Cortex of kidney (tissue), 1 donor: ENCODE measurements around the gene SLC9C1.

ENCODE experiments used
- DNase-seq: peaks from one replicate; lab custom pipeline; 2025; lab: John Stamatoyannopoulos, UW

Gene SLC9C1

DNA sequence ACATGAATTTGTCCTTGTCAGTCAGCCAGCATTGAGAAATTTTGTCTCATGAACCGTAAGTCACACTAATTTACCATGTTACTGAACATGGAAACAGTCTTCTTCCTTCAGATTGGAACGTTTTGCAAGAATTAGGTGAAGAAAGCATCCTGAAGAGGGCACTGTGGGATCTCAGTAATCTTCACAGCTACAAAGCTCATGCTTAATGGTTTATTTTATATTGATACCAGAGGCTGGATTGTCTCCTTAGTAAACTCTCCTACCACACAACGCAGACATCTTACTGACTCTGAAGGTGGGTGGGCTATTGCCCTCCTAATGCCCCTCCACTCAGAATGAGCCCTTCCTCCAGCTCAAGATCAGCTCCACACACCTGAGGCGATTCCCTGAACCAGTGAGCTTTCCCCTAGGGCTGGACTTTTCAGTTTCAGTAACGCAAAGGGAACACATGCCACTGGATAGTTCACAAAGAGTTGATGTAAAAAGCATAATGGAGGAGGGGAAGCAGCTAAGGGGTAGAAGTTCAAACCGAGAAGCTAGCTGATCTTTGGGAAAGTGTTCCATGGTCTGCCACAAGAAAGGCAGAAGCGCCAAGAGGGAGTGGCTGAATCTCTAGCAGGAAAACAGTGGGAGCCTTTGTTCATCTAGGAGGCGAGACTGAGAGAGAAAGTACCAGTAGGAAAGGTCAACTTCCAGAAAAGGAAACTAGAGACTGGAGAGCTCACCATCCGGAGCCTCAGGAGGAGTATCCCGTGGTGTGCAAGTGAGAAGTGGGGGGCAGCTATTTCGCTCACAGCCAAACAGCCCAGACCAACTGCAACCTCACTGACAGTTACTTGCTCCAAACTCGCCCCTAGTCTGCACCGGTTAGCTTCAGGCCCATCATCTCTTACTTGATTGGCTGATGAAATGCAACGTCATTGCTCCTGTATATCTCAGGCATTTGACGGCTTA is at the start of gene SLC9C1:
Gene SLC9C1, minus strand, starts transcription at position 849 of the 954 bp plus-strand sequence. CDS start 7,425 bp downstream, outside the sequence.
- DNase-seq: no peak

- DNase-seq: no peak
These were observed 47.4 kb upstream of the SLC9C1 start for GRCh38 chr3:112341386-112341785.

GRCh38 chr3:112339609-112340008 is 45.6 kb upstream of the SLC9C1 start:
- DNase-seq: no peak

- no peak for DNase-seq
These were observed 45.1 kb upstream of the SLC9C1 start for GRCh38 chr3:112339134-112339533.

DNA sequence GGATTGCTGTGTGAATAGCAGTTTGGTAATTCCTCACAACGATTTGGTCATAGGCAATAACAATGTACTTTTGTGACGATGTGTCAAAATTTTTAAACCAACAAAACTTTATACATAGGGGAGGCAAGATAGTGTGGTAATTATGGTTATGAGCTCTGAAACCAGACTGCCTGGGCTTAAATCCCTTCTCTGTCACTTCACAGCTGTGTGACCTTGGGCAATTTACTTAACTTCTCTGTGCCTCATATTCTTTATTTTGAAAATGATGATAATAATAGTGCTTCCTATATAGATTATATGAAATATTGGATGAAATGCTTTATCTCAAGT is 44.7 kb upstream of the SLC9C1 start:
- DNase-seq: no peak

DNA sequence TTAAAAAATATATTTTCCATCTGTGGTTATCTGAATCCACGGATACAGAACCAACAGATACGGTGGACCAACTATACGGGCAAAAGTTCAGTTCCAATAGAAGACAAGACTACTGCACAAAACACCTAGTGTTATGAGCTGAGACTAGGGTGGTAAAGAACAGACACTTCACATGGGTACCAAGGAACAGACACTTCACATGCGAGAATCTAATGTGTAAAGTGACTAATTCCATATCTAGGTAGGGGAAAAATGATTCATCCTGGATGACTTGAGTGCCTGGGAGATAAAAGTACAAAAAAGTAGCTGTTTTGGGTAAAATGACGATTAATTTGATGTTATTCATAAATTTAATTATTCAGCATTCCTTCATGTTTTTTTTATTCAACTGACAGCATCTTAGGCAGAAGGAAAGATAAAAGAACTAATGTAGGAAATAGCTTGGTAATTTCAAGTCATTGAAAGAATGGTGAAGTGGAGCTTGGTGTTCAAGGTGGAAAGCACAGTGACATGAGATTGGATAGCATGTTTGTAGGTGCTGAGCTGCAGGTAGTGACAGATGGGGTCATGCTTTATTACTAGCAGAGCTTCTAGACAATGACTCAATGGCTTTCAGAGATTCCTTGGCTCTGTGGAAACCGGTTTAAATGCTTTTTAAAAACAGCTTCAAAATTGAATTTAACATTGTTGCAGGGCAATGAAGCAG is 44.2 kb upstream of the SLC9C1 start:
- no peak for DNase-seq

DNA sequence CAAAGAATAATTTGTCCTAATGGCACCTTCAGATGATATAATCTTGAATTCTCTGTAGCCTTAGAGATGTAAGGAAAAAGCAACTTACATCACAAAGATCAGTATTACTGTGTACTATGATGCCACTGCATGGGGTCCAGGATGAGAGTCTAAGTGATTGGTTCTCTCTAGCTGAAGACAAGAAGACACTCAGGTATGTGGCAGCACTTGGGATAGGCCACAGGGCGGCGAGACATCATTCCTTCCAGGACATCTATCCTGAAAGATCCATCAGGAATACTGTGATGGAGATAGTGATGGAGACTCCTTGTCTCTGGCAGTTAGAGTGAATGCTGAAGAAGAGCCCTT is 41.4 kb upstream of the SLC9C1 start:
- no peak for DNase-seq

GRCh38 chr3:112334691-112335433 is 40.8 kb upstream of the SLC9C1 start:
- DNase-seq: no peak

GRCh38 chr3:112333381-112334317 is 39.6 kb upstream of the SLC9C1 start:
- no peak for DNase-seq

- no peak for DNase-seq
These were observed 39.0 kb upstream of the SLC9C1 start, which contains the start of gene CD200 for GRCh38 chr3:112333002-112333380. TSS of gene CD200 (plus strand) at chr3:112333156. CDS start at chr3:112333213, 57 bp downstream.

DNA sequence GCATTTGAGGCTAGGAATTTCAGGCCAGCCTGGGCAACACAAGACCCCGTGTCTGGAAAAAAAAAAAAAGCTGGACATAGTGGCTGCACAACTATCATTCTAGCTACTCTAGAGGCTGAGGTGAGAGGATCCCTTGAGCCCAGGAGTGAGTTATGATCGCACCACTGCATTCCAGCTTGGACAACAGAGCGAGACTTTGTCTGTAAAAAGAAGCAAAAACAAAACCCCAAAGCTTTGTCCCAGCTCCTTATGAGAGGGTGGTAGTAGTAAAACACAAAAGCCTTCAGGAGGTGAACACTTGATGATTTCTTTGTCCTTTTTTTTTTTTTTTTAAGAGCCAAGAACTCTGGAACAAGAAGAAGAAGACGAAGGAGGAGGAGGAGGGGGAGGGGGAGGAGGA is 37.8 kb upstream of the SLC9C1 start:
- no peak for DNase-seq

DNA sequence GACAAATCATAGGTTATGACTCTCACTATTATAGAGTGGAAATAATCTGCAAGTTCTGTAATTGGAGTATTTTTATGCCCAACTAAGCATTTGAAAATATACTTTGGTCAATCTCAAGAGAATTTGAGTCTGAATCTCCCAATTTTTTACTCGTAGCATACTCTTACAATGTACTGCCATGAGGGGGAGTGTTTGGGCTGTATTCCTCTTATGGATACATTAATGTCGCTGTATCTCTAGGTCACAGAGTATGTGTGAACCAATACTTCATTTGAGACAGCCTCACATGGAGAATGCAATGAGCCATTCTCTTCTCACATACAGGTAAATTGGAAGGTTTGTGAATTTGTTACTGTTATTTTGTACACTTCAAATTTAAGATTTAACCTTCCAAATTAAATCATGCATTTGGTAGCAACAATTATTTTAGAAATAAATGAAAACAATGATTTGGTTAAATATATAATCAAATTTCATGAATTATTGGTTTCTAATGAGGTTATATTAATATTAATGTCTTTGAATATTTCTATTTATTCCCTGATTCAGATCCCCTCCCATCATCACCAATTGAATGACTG is 33.4 kb upstream of the SLC9C1 start:
- no peak for DNase-seq

- DNase-seq: no peak
These were observed 28.0 kb upstream of the SLC9C1 start for GRCh38 chr3:112321867-112322652.

GRCh38 chr3:112320691-112321090 is 26.7 kb upstream of the SLC9C1 start:
- no peak for DNase-seq

GRCh38 chr3:112319516-112320276 is 25.7 kb upstream of the SLC9C1 start:
- no peak for DNase-seq

GRCh38 chr3:112315791-112316190 is 21.8 kb upstream of the SLC9C1 start:
- no peak for DNase-seq

GRCh38 chr3:112314649-112315048 is 20.6 kb upstream of the SLC9C1 start:
- DNase-seq: no peak

GRCh38 chr3:112308151-112308911 is 14.3 kb upstream of the SLC9C1 start:
- DNase-seq: no peak

- no peak for DNase-seq
These were observed 13.5 kb upstream of the SLC9C1 start for GRCh38 chr3:112307557-112307956.
